HG03066 (cell line): ENCODE data around the gene ARL13B.
A peak's percentile ranks its signal among the peaks of the same experiment; 100 is the strongest.
"Not testable (repeated sequence)": the region's sequence is repeated elsewhere in the genome, so short reads cannot be mapped to it uniquely, and the experiment has no call there.

Experiments used
- ATAC-seq: cut with Tn5 transposase; IDR thresholded peaks from one replicate; pipeline ENCODE4 v1.9.1; 2021; ENCODE audit warnings: low read depth; ENCODE audit not compliant: unreplicated experiment

ARL13B gene

DNA sequence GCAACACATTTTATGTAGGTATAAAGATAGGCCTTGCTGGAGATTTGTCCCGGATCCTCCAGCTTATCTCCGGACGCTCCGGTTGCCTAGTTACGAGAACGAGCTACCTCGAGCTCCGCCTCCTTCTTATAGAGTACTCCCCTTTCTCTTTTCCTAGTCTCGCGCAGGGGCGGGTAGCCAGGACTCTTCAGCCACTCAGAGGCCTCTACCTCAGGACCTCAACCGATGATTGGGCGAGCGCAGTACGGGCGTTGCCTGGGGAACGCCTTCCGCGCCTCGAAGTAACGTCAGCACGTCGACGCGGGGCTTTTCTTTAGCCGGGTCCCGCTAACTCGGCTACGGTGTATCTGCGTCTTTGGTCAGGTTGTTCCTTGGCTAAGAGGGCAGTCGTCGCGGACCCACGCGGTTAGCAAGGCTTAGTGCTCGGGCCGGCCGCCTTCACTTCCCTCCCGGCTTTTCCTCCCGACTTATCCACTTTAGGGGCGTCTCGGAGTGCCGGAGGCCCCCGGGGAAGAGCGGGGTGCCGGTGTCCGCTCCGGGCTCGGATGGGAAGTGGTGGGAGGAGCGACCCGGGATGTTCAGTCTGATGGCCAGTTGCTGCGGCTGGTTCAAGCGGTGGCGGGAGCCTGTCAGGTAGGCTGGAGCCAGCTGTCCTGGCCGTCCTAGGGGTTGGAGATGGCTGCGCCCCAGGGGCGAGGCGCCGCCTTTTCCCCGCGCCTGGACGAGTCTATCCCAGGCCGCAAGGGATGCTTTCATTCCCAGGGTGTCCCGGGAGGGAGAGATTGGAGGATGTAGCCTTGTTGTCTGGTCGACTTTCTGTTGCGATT lies at the start of gene ARL13B:
ARL13B (plus strand) TSS at position 306 of the 827 bp plus-strand sequence; CDS start at position 575, 269 bp downstream.
- peak; percentile 100 for ATAC-seq

DNA sequence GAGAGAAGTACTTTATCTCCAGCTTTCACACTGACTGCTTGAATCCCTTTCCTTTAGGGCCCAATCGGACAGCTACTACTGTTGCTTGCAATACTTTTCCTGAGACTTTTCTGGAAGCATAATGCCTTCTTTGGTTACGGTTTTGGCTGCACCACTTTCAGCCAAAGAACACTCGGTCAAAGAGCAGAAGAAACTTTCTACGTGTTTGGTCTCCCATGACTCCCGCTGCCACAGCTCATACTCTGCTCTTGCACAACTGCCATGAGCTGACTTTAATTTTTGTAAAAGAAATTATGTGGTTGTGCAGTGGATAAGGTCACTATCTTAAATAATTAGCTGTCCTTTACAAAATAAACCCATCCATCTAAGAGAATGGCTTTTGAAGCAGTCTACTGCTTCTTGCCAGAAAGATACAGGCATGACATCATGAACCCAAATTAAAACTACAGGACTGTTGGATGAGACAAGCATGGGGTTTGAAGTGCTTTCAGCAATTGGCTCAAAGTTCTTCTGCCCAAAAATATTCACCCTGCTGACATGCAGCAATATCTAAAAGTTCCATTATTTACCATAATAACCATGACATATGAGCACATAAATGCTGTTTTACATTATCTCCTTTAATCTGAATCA lies 48.2 kb upstream of the ARL13B start:
- no peak for ATAC-seq

DNA sequence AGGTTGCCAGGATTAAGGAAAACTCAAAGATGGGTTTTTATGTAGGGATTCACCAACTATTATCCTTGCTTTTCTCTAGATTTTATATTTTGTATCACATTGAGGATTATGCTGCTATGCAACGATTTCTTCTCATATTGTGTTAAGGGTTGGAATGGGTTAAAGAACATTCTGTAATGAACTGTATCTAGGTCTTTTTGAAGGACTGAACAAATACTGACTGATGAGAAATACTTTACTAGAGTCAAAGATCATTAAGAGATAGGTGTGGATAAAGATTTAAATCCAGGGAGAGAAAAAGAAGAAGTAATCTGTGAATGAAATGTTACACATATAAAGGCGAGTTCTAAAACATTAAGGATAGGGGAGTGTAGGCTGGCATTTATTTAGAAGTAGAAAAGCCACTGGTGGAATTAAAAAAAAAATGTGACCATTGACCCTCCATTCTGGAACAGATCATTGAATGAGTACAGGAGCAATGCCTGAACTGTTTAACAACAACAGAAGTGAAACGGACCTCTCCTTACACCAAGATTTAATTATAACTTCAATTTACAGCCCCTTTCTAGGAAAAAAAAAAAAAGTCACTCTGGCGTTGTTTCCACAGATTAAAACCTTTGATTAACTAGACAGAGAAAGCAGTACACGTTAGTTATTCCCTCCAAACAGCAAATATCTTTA lies 45.4 kb upstream of the ARL13B start:
- ATAC-seq: no peak

DNA sequence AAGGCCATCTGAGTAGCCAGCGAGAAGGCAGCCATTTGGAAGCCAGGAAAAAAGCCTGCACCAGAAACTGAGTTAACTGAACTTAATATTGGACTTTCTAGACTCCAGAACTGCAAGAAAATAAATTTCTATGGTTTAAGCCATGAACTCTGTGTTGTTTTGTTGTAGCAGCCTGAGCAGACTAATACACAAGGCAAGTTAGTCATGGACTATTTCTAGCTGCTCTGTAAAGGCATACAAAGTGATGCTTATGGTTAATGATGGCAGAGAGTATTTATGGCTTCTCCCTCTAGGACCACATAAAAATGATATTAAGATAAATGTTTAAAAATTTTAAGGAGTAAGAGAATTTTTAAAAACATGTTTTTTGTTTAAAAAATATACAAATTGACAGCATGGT lies 43.4 kb upstream of the ARL13B start:
- no peak for ATAC-seq

DNA sequence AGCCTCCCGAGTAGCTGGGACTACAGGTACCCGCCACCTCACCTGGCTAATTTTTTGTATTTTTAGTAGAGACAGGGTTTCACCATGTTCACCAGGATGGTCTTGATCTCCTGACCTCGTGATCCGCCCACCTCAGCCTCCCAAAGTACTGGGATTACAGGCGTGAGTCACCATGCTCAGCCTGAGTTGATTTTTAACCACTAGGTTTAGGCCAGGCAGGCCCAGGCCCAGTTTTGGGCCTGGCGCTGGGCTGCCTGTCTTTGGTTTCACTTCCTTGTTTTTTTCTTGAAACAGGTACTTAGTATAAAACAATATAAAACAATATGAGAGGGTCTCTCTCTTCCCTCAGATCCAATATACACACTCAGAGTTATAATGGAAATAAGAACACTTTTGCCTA lies 42.5 kb upstream of the ARL13B start:
- ATAC-seq: not testable (repeated sequence)

DNA sequence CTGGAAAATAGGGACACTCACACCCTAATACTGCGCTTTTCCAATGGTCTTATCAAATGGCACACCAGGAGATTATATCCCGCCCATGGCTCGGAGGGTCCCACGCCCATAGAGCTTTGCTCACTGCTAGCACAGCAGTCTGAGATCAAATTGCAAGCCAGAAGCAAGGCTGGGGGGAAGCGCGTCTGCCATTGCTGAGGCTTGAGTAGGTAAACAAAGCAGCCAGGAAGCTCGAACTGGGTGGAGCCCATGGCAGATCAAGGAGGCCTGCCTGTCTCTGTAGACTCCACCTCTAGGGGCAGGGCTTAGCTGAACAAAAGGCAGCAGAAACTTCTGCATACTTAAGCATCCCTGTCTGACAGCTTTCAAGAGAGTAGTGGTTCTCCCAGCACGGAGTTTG lies 30.0 kb upstream of the ARL13B start:
- ATAC-seq: not testable (repeated sequence)

DNA sequence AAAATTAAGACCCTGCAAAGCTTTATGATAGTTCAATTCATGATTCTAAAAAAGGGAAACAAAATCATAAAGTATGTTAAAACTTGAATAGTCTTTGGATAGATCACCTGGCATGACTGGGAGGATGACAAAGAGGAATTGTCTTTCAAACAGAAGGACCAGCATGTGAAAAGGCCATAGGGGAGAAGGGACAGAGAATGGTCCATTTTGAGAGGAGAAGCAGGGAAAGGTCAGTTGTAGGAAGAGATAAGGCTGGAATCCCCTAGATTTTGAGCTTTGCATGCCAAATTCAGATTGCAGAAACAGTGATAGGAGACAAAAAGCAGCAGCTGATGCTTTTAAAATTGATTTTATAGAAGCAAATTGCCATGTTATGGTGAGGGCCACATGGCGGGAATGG lies 18.9 kb upstream of the ARL13B start:
- ATAC-seq: no peak

DNA sequence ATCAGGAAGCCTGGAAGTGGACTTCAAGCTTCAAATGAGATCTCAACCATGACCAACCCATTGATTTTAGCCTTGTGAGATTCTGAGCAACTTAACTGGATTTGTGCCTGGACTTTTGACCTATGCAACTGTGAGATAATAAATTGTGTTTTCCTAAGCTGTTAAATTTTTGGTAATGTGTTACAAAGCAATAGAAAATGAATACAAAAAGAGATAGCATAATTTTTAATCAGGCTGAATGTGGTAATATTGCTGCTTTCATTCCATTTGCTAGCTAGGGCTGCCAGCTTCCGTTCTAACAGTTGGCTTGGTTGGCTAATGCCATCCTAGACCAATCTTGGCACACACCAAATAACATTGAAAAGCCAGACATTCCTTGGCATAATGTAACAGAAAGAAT lies 18.5 kb upstream of the ARL13B start:
- ATAC-seq: no peak

DNA sequence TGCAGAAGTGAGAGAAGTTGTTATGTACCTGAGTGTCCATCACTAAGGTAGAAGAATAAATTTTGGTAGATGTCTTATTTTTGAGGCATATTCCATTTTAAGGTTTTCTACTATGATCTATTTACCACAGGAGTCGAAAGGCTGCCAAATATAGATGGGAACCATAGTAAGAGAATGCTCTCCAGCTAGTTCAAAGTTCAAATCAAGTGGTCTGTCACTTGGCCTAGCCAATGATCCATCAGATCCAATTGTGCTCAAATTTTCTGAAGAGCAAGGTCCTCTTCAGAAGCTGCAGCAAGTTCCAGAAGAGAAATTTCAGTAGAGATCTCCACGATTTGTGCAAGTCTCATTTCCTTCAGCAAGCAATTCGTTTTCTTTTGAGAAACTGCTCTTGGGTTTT lies 17.2 kb upstream of the ARL13B start:
- no peak for ATAC-seq

DNA sequence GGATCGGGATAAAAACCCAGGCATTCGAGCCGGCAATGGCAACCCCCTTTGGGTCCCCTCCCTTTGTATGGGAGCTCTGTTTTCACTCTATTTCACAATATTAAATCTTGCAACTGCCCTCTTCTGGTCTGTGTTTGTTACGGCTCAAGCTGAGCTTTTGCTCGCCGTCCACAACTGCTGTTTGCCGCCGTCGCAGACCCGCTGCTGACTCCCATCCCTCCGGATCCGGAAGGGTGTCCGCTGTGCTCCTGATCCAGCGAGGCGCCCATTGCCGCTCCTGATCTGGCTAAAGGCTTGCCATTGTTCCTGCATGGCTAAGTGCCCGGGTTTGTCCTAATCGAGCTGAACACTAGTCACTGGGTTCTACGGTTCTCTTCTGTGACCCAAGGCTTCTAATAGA lies 14.8 kb upstream of the ARL13B start:
- not testable (repeated sequence) for ATAC-seq

DNA sequence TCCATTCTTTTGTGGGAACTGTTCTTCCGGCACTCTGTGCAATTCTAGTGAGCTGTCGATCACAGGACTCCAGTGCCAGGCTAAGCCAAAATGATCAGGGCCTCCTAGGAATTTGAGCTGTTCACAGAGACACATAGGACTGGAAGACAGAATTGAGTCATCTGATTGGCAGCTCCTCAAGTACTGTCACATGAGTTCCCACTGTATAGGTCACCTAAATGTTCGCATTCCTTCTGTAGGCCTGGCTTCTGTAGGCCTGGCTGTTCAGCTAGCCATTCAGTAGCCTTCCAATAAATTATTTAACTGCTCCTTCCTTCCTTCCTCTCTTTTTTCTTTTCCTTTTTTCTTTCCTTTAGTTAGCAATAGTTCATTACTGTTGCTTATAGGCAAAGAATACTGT lies 10.5 kb upstream of the ARL13B start:
- ATAC-seq: no peak

DNA sequence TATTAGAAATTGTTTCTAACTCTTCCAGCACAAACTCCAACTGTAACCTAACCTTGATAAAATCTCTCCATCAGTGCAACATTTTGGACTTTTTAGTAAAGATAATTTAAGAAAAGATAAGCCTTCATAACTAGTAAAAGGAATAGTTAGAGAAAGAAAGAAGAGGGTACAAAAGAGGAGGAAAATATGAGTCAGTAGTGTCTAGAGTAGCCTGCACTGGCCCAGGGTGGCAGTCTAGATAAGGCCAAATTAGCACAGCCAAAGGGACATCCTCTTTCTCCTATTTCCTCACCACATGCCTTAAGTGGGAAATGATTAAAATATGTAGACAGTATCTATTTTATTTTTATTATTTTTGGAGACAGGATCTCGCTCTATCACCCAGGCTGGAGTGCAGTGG lies 10.0 kb upstream of the ARL13B start:
- no peak for ATAC-seq

DNA sequence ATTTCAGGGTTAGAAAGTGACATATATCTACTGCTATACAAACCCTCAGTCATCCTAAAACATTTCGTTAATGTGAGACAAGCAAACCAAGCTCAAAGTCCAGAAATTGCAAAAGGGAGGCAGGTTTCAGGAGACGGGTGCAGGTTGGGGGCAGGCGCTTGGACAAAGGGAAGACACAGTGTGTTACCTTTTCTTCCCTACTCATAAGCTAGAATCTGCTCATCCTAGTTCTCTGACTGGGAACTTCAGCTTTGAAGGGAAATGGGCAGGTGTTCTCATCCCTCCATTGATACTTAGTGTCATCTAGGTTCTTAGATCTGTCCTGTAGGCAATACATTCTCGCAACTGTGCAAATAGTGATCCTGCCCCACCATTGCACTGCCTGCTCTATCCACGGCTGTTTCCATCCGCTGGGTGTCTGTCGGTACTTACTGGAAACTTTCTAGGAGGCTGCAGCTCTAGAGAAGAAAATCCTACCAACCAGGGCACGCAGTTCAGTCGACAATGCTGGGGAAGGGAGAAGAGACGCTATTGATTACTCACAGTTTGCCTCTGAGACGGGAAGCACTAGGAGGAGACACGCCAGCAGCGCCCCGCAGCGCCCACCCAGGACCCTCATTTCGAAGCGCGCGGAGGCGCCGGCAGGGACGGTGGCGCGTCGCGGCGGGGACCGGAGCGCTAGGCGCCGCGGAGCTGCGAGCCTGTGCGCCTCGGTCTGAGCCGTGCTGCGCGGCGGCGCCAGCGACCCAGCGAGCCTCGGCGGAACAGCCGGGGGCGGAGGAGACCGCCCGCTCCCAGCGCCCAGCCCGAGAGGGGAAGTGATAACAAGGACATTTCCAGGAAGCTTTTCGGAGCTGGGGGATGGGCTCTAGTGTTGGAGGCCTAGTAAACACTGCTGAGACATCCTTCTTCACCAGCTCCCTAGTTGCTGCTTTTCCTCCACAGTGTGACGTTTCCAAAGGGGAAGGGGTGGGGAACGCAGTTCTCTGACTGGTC lies 6.5 kb upstream of the ARL13B start, which contains the start of gene PROS1:
PROS1 (minus strand) TSS at position 766 of the 996 bp plus-strand sequence; CDS start at position 619, 147 bp downstream.
- peak; percentile 75 for ATAC-seq

DNA sequence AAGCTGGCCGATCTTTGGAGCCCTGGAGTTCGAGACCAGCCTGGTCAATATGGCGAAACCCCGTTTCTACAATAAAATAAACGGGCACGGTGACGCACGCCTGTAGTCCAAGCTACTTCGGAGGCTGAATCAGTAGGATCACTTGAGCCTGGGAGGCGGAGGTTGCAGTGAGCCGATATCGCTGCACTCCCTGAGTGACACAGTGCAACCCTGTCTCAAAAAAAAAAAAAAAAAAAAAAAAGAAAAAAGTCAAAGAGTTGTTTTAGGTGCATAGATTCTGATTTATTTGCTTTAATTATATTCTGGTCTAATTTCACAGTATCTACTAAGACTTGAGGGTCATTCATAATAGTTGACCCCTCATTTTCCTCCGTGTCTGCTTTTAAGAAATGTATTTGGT lies 1.7 kb downstream of the ARL13B start:
- no peak for ATAC-seq

DNA sequence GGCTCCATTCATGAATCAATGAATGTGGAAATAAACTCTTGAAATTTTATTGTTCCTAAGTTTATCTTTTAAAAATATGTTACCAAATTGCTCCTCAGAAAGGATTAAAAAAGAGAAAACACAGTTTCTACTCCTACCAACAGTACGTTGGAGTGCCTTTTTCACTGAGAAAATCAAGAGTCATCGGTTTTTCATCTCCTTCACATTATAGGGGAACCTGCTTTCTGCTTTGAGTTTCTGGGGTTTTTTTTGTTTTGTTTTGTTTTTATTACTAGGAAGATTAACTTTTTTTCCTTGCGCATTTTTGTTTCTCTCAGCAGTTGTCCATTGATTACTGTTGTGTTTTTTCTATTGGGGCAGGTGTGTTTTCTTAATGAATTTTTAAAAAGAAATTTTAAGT lies 3.5 kb downstream of the ARL13B start:
- no peak for ATAC-seq

DNA sequence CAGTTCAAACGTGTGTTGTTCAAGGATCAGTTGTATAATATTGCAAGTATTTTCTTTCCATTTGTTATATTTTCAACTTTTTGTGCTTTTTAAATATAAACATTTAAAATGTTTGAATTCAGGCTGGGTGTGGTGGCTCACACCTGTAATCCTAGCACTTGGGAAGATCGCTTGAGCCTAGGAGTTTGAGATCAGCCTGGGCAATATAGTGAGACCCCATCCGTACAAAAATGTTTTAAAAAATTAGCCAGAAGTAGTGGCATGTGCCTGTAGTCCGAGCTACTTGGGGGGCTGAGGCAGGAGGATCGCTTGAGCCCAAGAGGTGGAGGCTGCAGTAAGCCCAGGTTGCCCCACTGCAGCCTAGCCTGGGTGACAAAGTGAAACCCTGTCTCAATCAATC lies 4.7 kb downstream of the ARL13B start:
- ATAC-seq: no peak

DNA sequence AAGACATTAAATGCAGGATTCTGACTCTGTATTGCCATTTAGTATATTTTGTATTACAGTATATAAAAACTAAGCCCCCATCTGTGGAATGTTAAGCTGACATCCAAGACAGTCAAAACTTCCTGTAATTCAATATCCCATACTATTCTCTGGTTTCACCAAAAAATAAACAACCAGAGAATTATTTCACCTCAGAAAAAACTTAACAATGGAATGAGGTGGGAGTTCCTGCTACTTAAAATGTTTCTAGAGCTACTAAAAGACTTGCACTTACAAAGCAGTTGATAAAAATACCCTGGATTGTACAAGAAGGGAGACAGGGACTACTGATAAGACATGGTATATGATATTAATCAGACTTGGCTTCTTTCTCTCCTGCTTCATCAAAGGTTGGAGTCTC lies 8.3 kb downstream of the ARL13B start:
- ATAC-seq: no peak

DNA sequence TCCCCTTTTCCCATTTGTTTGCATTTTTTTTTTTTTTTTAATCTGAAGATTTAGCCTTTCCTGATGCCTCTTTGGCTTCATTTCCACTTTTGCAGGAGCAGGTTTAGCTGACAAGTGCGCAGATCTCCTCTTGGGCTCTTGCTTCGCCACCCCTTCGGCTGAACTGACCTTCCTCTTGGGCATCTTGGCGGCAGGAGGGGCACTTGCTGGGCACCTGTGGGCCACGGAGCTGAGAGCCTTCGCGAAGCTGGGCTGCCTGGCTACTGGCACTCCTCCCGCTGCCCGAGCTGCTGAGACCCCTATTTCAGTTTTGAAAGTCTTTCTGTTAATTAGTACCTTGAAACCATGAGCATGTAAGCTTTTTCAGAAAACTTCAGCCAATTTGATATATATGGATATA lies 8.8 kb downstream of the ARL13B start:
- no peak for ATAC-seq

DNA sequence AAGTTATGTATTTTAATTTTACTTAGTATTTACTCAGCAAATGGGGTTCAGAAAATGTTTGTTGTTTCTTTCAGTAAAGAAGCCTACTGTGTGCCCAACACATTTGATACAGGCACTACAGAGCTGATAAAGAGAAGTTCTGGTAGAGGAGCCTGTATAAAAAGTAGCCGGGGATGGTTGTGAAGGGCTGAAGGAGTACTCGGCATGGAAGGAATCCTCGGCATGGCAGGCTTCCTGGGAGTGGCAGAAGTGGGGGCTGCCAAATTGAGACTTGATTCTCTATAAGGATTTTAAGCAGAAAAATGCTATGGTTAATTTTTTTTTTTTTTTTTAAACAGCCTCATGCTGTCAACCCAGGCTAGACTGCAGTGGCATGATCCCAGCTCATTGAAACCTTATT lies 9.3 kb downstream of the ARL13B start:
- ATAC-seq: no peak

DNA sequence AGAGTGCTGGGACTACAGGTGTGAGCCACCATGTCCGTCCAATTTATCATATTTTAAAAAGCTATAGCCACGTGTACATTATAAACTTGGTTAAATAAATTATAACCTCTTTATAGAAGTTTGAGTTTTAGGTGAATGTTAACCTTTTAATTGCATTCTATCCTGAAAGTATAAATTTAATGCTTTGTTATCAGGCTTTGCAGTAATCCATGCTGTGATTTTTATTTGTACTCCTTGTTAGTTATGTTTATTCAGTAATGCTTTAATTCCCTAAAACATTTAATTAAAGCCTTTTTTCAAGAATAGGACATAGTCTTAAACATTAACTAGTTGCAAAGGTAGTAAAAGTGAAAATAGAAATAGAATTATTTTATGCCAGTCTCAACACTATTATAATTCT lies 11.7 kb downstream of the ARL13B start:
- ATAC-seq: no peak
